Sigmoid colon (tissue), 7 donors: ENCODE results near the gene HMSD. TPM values are rescaled to one million over a fixed set of nuclear protein-coding genes. Genes with fewer than 3 reads are reported as not detected.

Source experiments
- DNase-seq: peaks from one replicate; pipeline ENCODE4 v3.0.0-alpha.2; 2019
- H3K27ac ChIP-seq, 4 donors: fragments of 200-600 bp; sonication (generic); one replicate each; pipeline ENCODE4 v1.5.1; 2016 to 2019; ENCODE audit warnings: mild to moderate bottlenecking in 1 of 4
- H3K27me3 ChIP-seq, 3 donors: fragments of 200-600 bp; sonication (generic); one replicate each; pipeline ENCODE4 v1.5.1; 2019; ENCODE audit warnings: mild to moderate bottlenecking in 1 of 3
- H3K36me3 ChIP-seq, 4 donors: fragments of 200-600 bp; sonication (generic); one replicate each; pipeline ENCODE4 v1.5.1; 2016 to 2019
- H3K4me1 ChIP-seq, 4 donors: fragments of 200-600 bp; sonication (generic); one replicate each; pipeline ENCODE4 v1.5.1; 2017 to 2019
- H3K4me3 ChIP-seq, 4 donors: fragments of 200-600 bp; sonication (generic); one replicate each; pipeline ENCODE4 v1.5.1; 2017 to 2019; ENCODE audit warnings: mild to moderate bottlenecking in 2 of 4, moderate library complexity in 1 of 4
- H3K9me3 ChIP-seq, 4 donors: fragments of 200-600 bp in 3 of 4; sonication (generic) in 3 of 4; one replicate each; pipeline versions ENCODE4 v1.5.1 to v1.6.1; 2013 to 2019
- EP300 ChIP-seq, 4 donors: sonication (generic); formaldehyde crosslinking; IDR thresholded peaks; one replicate each; pipeline ENCODE4 v1.6.1; 2017; ENCODE audit warnings: antibody characterized with exemption in 4 of 4
- POLR2A ChIP-seq, 2 donors: fragments of 450-650 bp; IDR thresholded peaks; one replicate each; pipeline ENCODE4 v1.6.1; 2016; ENCODE audit warnings: antibody characterized with exemption in 2 of 2, mild to moderate bottlenecking in 2 of 2, moderate library complexity in 2 of 2
- POLR2AphosphoS5 ChIP-seq, 4 donors: sonication (generic); formaldehyde crosslinking; IDR thresholded peaks; one replicate each; pipeline ENCODE4 v1.6.1; 2017; ENCODE audit warnings: antibody characterized with exemption in 4 of 4
- WGBS, 2 donors: extraction: QIAGEN DNeasy Blood & Tissue Kit; methylation state at CpG; one replicate each; pipeline ENCODE4 v1.1.7; 2013; 5-methylcytosine and 5-hydroxymethylcytosine counted together
- intact Hi-C: fragments of 100-400 bp; cut with DNase I; formaldehyde crosslinking; loops from one replicate; pipeline ENCODE4 v1.15.1; 2023
- polyA plus RNA-seq, 3 donors: library from polyadenylated mRNA; stranded (reverse); fragments of 200-250 nt; gene quantifications; one replicate each; pipeline ENCODE4 v1.2.3, GENCODE V29; 2013
- total RNA-seq, 4 donors: library from RNA; depleted of rRNA; stranded (reverse); fragments of >200 nt; gene quantifications; one replicate each; pipeline ENCODE4 v1.1.0, GENCODE V29; 2016
- TF ChIP-seq, protein P1 (sequence below), 4 experiments: fragments of 450-650 bp in 3 of 4; fragments of 200-600 bp in 1 of 4; IDR thresholded peaks; one replicate each; pipeline ENCODE4 v1.5.1; 2016 to 2019; ENCODE audit warnings: antibody characterized with exemption in 4 of 4, mild to moderate bottlenecking in 3 of 4, moderate library complexity in 2 of 4
- donor health status: healthy with polysubstance abuse.
- donor health status: Bipolar disorder and iron deficiency.
- donor health status: healthy.

HMSD gene
- total and polyA plus RNA-seq, 7 donors, result 0.54 TPM; not detected in 6

DNA sequence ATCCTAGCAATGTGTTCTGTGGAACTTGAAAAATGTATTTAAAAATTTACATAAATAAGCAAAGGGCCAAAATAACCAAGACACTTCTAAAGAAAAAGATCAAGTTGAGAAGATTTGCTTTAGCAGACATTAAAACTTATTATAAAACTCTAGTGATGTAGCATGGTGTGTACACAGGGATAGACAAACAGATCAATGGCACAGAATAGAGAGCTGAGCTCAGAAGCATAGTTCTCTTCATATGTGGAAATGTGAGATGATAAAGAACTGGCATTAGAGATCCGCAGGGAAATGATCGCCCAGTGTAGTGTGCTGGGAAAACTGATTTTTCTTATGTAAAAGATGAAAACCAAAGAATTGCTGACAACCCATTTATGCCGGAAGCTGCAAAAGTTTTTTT is 60.2 kb downstream of the HMSD start:
- WGBS, 2 donors, result 91 to 94% methylated on average over 3 of the region's 3 CpGs
- no peak overlapping the region for H3K27ac ChIP-seq
- no peak overlapping the region for H3K4me3 ChIP-seq
- intact Hi-C loops, result no loop called here
- H3K36me3 ChIP-seq, result no peaks in the 10 kb centered on the region
- H3K27me3 ChIP-seq, result no peaks in the 10 kb centered on the region
- no peaks in the 10 kb centered on the region for H3K9me3 ChIP-seq
- TF ChIP-seq POLR2A (IDR thresholded peaks at IDR 0.05) (no peak), POLR2AphosphoS5 (IDR thresholded peaks at IDR 0.05) (no peak), EP300 (IDR thresholded peaks at IDR 0.05) (no peak)
- TF ChIP-seq, protein P1, sequence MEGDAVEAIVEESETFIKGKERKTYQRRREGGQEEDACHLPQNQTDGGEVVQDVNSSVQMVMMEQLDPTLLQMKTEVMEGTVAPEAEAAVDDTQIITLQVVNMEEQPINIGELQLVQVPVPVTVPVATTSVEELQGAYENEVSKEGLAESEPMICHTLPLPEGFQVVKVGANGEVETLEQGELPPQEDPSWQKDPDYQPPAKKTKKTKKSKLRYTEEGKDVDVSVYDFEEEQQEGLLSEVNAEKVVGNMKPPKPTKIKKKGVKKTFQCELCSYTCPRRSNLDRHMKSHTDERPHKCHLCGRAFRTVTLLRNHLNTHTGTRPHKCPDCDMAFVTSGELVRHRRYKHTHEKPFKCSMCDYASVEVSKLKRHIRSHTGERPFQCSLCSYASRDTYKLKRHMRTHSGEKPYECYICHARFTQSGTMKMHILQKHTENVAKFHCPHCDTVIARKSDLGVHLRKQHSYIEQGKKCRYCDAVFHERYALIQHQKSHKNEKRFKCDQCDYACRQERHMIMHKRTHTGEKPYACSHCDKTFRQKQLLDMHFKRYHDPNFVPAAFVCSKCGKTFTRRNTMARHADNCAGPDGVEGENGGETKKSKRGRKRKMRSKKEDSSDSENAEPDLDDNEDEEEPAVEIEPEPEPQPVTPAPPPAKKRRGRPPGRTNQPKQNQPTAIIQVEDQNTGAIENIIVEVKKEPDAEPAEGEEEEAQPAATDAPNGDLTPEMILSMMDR (IDR thresholded peaks at IDR 0.05), result no peak
- no peak for DNase-seq
- H3K4me1 ChIP-seq, result no peaks in the 10 kb centered on the region

Other genes with a start within 250 kb of the HMSD start
- not detected for gene SERPINB11, start 246.3 kb upstream of the HMSD start, total RNA-seq
- gene SERPINB11, start 246.3 kb upstream of the HMSD start, polyA plus RNA-seq, result not detected
- gene SERPINB7, start 173.9 kb upstream of the HMSD start, total RNA-seq, result not detected
- under 1 TPM in 1 of 3 donors, not detected in 2; 0.10 TPM for gene SERPINB7, start 173.9 kb upstream of the HMSD start, polyA plus RNA-seq
- gene SERPINB2, start 61.6 kb upstream of the HMSD start, total RNA-seq, result under 1 TPM in 2 of 4 donors, not detected in 2; 0.33 to 0.81 TPM
- 1 to 10 TPM in 1 of 3 donors, under 1 TPM in 2; 0.10 to 1.4 (median 0.60) TPM for gene SERPINB2, start 61.6 kb upstream of the HMSD start, polyA plus RNA-seq
- not detected for gene SERPINB10, start 41.3 kb upstream of the HMSD start, total RNA-seq
- gene SERPINB10, start 41.3 kb upstream of the HMSD start, polyA plus RNA-seq, result under 1 TPM in 1 of 3 donors, not detected in 2; 0.15 TPM
- gene SERPINB8, start 20.8 kb downstream of the HMSD start, total RNA-seq, result 1 to 10 TPM; 2.2 to 7.1 (median 5.0) TPM
- 10 to 100 TPM; 13.7 to 21.7 (median 15.6) TPM for gene SERPINB8, start 20.8 kb downstream of the HMSD start, polyA plus RNA-seq
- gene LINC00305, start 199.8 kb downstream of the HMSD start, total RNA-seq, result not detected
- gene LINC00305, start 199.8 kb downstream of the HMSD start, polyA plus RNA-seq, result not detected